ENCODE data around the gene HES7.

GRCh38 chr17:8145811-8146210 is 21.9 kb upstream of the HES7 start:
- no peak for TF ChIP-seq TAF1 (IDR thresholded peaks at IDR 0.05; ENCODE audit: low read depth)
- no peak for TF ChIP-seq CTCF (IDR thresholded peaks at IDR 0.05; ENCODE audit: poor library complexity, severe bottlenecking)
- no peak for TF ChIP-seq EP300 (conservative IDR thresholded peaks at IDR 0.05; ENCODE audit: poor library complexity, severe bottlenecking)

Measured in neural cell (in vitro differentiated cells).